Ovary (tissue), 9 donors: ENCODE data around the gene SCAMP5. TPM values are rescaled to one million over a fixed set of nuclear protein-coding genes. Genes with fewer than 3 reads are reported as not detected.

Experiments
- DNase-seq, 5 donors: peaks; one replicate each; pipeline ENCODE4 v3.0.0-alpha.2; 2019 to 2020
- H3K27ac ChIP-seq, 2 donors: fragments of 200-600 bp; one replicate each; pipeline versions ENCODE4 v1.5.1 to v1.8.0; 2019 to 2022
- H3K27me3 ChIP-seq: fragments of 200-600 bp; one replicate; pipeline ENCODE4 v1.8.0; 2022
- H3K36me3 ChIP-seq: fragments of 200-600 bp; sonication (generic); one replicate; pipeline ENCODE4 v1.5.1; 2019
- H3K4me1 ChIP-seq: one replicate; pipeline ENCODE4 v1.8.1; 2013; ENCODE audit warnings: mild to moderate bottlenecking, moderate library complexity; ENCODE audit not compliant: insufficient read depth
- H3K4me3 ChIP-seq: fragments of 200-600 bp; sonication (generic); one replicate; pipeline ENCODE4 v1.5.1; 2017
- H3K9me3 ChIP-seq, 2 donors: fragments of 200-600 bp in 1 of 2; sonication (generic) in 1 of 2; one replicate each; pipeline versions ENCODE4 v1.5.1 to v1.8.1; 2013 to 2019; ENCODE audit warnings: mild to moderate bottlenecking in 1 of 2, moderate library complexity in 1 of 2
- EP300 ChIP-seq: sonication (generic); formaldehyde crosslinking; IDR thresholded peaks from one replicate; pipeline ENCODE4 v1.6.1; 2017; ENCODE audit warnings: antibody characterized with exemption
- POLR2A ChIP-seq: fragments of 450-650 bp; IDR thresholded peaks from one replicate; pipeline ENCODE4 v1.6.1; 2017; ENCODE audit warnings: antibody characterized with exemption, mild to moderate bottlenecking, moderate library complexity
- WGBS, 3 donors: extraction: QIAGEN DNeasy Blood & Tissue Kit in 1 of 3; methylation state at CpG; one replicate each; pipeline versions ENCODE4 v1.1.5 to v1.1.7; 2013 to 2017; 5-methylcytosine and 5-hydroxymethylcytosine counted together
- intact Hi-C, 4 donors: fragments of 100-400 bp; cut with DNase I; formaldehyde crosslinking; loops; one replicate each; pipeline versions ENCODE4 v1.11.0 to v1.15.1; 2022 to 2023
- polyA plus RNA-seq, 2 donors: library from polyadenylated mRNA; stranded (reverse); fragments of 200-250 nt in 1 of 2; fragments of 350-450 nt in 1 of 2; fragmentation: Illumina TruSeq in 1 of 2; extraction: RNeasy Lipid Tissue Mini Kit (QIAGEN cat#74804) in 1 of 2; gene quantifications; one replicate each; pipeline ENCODE4 v1.2.3, GENCODE V29; 2013 to 2014
- total RNA-seq, 7 donors: library from RNA; depleted of rRNA in 2 of 7; stranded (reverse); fragments of >200 nt in 2 of 7; fragmentation: NEBNext Ultra II Directional in 3 of 7; extraction: Animal tissue kit (Norgen Biotek cat#: 25700) in 3 of 7; gene quantifications; one replicate each; pipeline versions ENCODE4 v1.1.0 to v1.2.4, GENCODE V29; 2016 to 2023
- TF ChIP-seq, protein P1 (sequence below), 3 donors: fragments of 450-650 bp in 2 of 3; fragments of 200-600 bp in 1 of 3; IDR thresholded peaks; one replicate each; pipeline versions ENCODE4 v1.5.1 to v1.8.0; 2016 to 2022; ENCODE audit warnings: antibody characterized with exemption in 3 of 3, mild to moderate bottlenecking in 1 of 3
- donor health status: DM: no; HTN: no; CAD: no; lungs with moderate emphysema.
- donor health status: DM: no; HTN: no; CAD: no.
- donor health status: Bipolar disorder and iron deficiency.
- donor health status: DM: yes; HTN: yes; CAD: no.
- donor health status: DM: no; HTN: no; CAD: no.
- donor health status: DM: yes; HTN: yes; CAD: no.

The SCAMP5 gene
- total and polyA plus RNA-seq, 9 donors: 2.6 to 17.8 (median 5.7) TPM

DNA sequence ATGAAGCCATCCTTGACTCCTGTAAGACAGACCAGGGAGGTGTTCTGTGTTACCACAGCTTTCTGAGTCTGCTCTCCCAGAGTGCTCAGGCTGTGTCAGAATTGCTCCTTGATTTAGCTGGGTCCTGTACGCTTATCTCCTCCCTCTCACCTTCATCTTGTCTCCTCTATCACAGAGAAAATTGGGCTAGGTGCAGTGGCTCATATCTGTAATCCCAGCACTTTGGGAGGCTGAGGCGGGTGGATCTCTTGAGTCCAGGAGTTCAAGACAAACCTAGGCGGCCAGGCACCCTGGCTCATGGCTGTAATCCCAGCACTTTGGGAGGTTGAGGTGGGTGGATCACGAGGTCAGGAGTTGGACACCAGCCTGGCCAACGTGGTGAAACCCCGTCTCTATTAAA is 5.9 kb downstream of the SCAMP5 start:
- DNase-seq: no peak
- WGBS, 3 donors: 81 to 84% (median 83%) methylated on average over 6 of the region's 6 CpGs
- TF ChIP-seq, protein P1, sequence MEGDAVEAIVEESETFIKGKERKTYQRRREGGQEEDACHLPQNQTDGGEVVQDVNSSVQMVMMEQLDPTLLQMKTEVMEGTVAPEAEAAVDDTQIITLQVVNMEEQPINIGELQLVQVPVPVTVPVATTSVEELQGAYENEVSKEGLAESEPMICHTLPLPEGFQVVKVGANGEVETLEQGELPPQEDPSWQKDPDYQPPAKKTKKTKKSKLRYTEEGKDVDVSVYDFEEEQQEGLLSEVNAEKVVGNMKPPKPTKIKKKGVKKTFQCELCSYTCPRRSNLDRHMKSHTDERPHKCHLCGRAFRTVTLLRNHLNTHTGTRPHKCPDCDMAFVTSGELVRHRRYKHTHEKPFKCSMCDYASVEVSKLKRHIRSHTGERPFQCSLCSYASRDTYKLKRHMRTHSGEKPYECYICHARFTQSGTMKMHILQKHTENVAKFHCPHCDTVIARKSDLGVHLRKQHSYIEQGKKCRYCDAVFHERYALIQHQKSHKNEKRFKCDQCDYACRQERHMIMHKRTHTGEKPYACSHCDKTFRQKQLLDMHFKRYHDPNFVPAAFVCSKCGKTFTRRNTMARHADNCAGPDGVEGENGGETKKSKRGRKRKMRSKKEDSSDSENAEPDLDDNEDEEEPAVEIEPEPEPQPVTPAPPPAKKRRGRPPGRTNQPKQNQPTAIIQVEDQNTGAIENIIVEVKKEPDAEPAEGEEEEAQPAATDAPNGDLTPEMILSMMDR (IDR thresholded peaks at IDR 0.05): no peak
- no peak for TF ChIP-seq EP300
- no peak for TF ChIP-seq POLR2A
- Histone ChIP-seq H3K4me1 (peaks cover under 1% of the 10 kb centered on the region), H3K27ac (no peak overlapping the region), H3K36me3 (no peaks in the 10 kb centered on the region), H3K9me3 (no peaks in the 10 kb centered on the region), H3K27me3 (no peaks in the 10 kb centered on the region), H3K4me3 (no peak overlapping the region)
- intact Hi-C loops: no loop called here

DNA sequence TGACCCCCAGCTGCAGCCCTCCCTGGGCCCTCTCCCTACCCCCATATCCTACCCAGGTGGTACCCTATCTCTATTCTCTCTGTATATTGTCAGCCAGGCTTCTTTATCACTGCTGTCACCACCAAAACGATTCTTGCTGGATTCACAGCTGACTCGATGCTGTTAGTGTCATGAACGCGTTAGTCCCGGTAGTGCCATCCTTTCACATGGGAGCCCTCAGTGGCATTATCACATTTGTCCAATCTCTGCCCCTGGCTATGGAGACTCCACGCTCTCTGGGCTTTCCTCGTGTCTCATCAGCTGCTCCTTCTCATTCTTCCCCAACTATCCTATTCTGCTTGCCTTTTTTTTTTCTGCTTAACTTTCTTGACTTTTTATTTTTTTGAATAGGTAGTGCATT is 7.0 kb downstream of the SCAMP5 start:
- Histone ChIP-seq H3K4me1 (no peaks in the 10 kb centered on the region), H3K4me3 (no peak overlapping the region), H3K9me3 (no peaks in the 10 kb centered on the region), H3K36me3 (no peaks in the 10 kb centered on the region), H3K27ac (no peak overlapping the region), H3K27me3 (no peaks in the 10 kb centered on the region)
- 60 to 72% (median 68%) methylated on average over 7 of the region's 7 CpGs for WGBS, 3 donors
- TF ChIP-seq EP300 (no peak), POLR2A (no peak)
- TF ChIP-seq, protein P1 (IDR thresholded peaks at IDR 0.05): no peak
- intact Hi-C loops: no loop called here
- no peak for DNase-seq

GRCh38 chr15:75007216-75007615 is 11.9 kb downstream of the SCAMP5 start:
- Histone ChIP-seq H3K27me3 (no peaks in the 10 kb centered on the region), H3K4me1 (no peaks in the 10 kb centered on the region), H3K9me3 (no peaks in the 10 kb centered on the region), H3K27ac (no peak overlapping the region), H3K4me3 (no peak overlapping the region), H3K36me3 (no peaks in the 10 kb centered on the region)
- DNase-seq: no peak
- TF ChIP-seq, protein P1 (IDR thresholded peaks at IDR 0.05): no peak
- intact Hi-C loops: no loop called here
- WGBS, 3 donors: 87 to 92% (median 90%) methylated on average over 13 of the region's 13 CpGs

DNA sequence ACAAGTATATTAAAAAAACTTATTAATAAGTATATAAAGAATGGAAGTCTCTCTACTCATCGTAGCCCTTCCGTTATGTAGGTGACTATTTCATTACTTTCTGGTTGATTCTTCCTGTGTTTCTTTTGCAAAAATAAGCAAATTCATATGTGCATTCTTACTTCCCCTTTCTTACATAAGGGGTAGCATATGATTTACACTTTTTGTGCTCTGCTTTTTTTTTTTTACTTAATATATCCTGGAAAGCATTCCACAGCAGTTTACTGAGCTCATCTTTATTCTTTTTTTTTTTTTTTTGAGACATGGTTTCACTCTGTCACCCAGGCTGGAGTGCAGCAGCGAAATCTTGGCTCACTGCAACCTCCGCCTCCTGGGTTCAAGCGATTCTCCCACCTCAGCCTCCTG is 12.9 kb downstream of the SCAMP5 start:
- no peaks in the 10 kb centered on the region for H3K4me1 ChIP-seq
- WGBS, 3 donors: 74 to 93% (median 84%) methylated on average over 5 of the region's 5 CpGs
- H3K4me3 ChIP-seq: no peak overlapping the region
- H3K27me3 ChIP-seq: no peaks in the 10 kb centered on the region
- DNase-seq: no peak
- no peaks in the 10 kb centered on the region for H3K9me3 ChIP-seq
- H3K27ac ChIP-seq: no peak overlapping the region
- intact Hi-C loops: no loop called here
- TF ChIP-seq EP300 (no peak), POLR2A (no peak)
- TF ChIP-seq, protein P1 (IDR thresholded peaks at IDR 0.05): no peak
- no peaks in the 10 kb centered on the region for H3K36me3 ChIP-seq
